K562 (cell line): ENCODE data around the gene ORAI3. TPM values are rescaled to one million over a fixed set of nuclear protein-coding genes. Genes with fewer than 3 reads are reported as not detected.
A peak's percentile ranks its signal among the peaks of the same experiment; 100 is the strongest.

Experiments used
- CHD1 ChIP-seq: fragments of 200-600 bp; sonication (generic); IDR thresholded peaks from one replicate; pipeline ENCODE4 v1.6.1; 2012; ENCODE audit warnings: mild to moderate bottlenecking, moderate library complexity, low read length, inconsistent platforms
- E2F1 ChIP-seq: sonication (generic); formaldehyde crosslinking; IDR thresholded peaks from 2 replicates; pipeline ENCODE4 v1.8.1; 2023; ENCODE audit warnings: mild to moderate bottlenecking, missing genetic modification reagents, moderate library complexity
- FIP1L1 ChIP-seq: fragments of 200-400 bp; formaldehyde crosslinking; IDR thresholded peaks from 2 replicates; pipeline ENCODE4 v1.6.1; 2018; ENCODE audit warnings: mild to moderate bottlenecking, low read depth, low read length; ENCODE audit not compliant: poor library complexity, severe bottlenecking
- FOXK2 ChIP-seq, 2 experiments: fragments of 450-650 bp; IDR thresholded peaks in 1 of 2; conservative IDR thresholded peaks in 1 of 2; 2 replicates each; pipeline ENCODE4 v1.6.1; 2016; ENCODE audit warnings: low read depth in 2 of 2, mild to moderate bottlenecking in 1 of 2
- NFE2L1 ChIP-seq: fragments of 450-650 bp; IDR thresholded peaks from 2 replicates; pipeline ENCODE4 v1.6.1; 2016; ENCODE audit warnings: missing genetic modification characterization, low read depth, mild to moderate bottlenecking, missing compliant biosample characterization, moderate library complexity, borderline replicate concordance
- RBFOX2 ChIP-seq: fragments of 200-400 bp; formaldehyde crosslinking; IDR thresholded peaks from 2 replicates; pipeline ENCODE4 v1.6.1; 2017; ENCODE audit warnings: low read depth, mild to moderate bottlenecking, low read length, moderate library complexity
- SIN3A ChIP-seq, 2 experiments: fragments of 150-350 bp in 1 of 2; IDR thresholded peaks; 2 replicates each; pipeline ENCODE4 v1.6.1; 2011 to 2016; ENCODE audit warnings: borderline replicate concordance in 2 of 2, low read depth in 2 of 2, low read length in 2 of 2, mild to moderate bottlenecking in 2 of 2, moderate library complexity in 2 of 2; ENCODE audit not compliant: control insufficient read depth in 1 of 2
- SMAD1 ChIP-seq: fragments of 150-350 bp; IDR thresholded peaks from 2 replicates; pipeline ENCODE4 v1.6.1; 2014; ENCODE audit warnings: low read length, low read depth; ENCODE audit not compliant: partially characterized antibody
- TEAD1 ChIP-seq, 2 experiments: fragments of 450-650 bp in 1 of 2; sonication (generic) in 1 of 2; formaldehyde crosslinking; IDR thresholded peaks; 2 replicates each; pipeline versions ENCODE4 v1.4.0 to v1.8.0; 2020 to 2022; ENCODE audit warnings: mild to moderate bottlenecking in 2 of 2, missing genetic modification reagents in 1 of 2
- THAP12 ChIP-seq: fragments of 250-450 bp; sonication (Bioruptor Pico); IDR thresholded peaks from 2 replicates; pipeline ENCODE4 v1.9.0; 2021; ENCODE audit warnings: mild to moderate bottlenecking, inconsistent platforms
- WHSC1 ChIP-seq: IDR thresholded peaks from one replicate; pipeline ENCODE4 v1.6.1; 2012; ENCODE audit warnings: low read length, control low read depth, inconsistent platforms
- ZNF197 ChIP-seq: fragments of 200-800 bp; sonication (Bioruptor generic); IDR thresholded peaks from 2 replicates; pipeline ENCODE4 v1.6.1; 2016; ENCODE audit warnings: low read depth, missing genetic modification characterization, missing compliant biosample characterization
- ZNF280B ChIP-seq: fragments of 250-450 bp; sonication (Bioruptor Pico); IDR thresholded peaks from 2 replicates; pipeline ENCODE4 v1.5.1; 2021; ENCODE audit warnings: mild to moderate bottlenecking
- ZNF583 ChIP-seq: fragments of 250-450 bp; sonication (Bioruptor Pico); IDR thresholded peaks from 2 replicates; pipeline ENCODE4 v1.4.0; 2020
- polyA plus RNA-seq, 8 experiments: library from polyadenylated mRNA; depleted of rRNA in 4 of 8; stranded (reverse) in 5 of 8; unstranded in 3 of 8; fragments of >200 nt; fragmentation: Nextera tagmentation in 2 of 8; fragmentation: Illumina TruSeq in 1 of 8; extraction: Ambion mirVana in 2 of 8; extraction: Trizol in 1 of 8; gene quantifications; 2 replicates each; pipeline versions ENCODE4 v1.2.1 to v1.2.3, GENCODE V29; 2011 to 2014; ENCODE audit warnings: inconsistent platforms in 1 of 8, missing spikeins in 1 of 8
- total RNA-seq, 7 experiments: library from RNA; depleted of rRNA in 6 of 7; stranded (reverse); fragments of >200 nt in 6 of 7; fragmentation: Illumina TruSeq in 2 of 7; extraction: Trizol in 2 of 7; gene quantifications; 2 replicates each; pipeline versions ENCODE4 v1.2.1 to v1.2.3, GENCODE V29; 2011 to 2021; ENCODE audit warnings: low replicate concordance in 1 of 7
- TF ChIP-seq, protein P1 (sequence below): sonication (generic); formaldehyde crosslinking; IDR thresholded peaks from 2 replicates; pipeline ENCODE4 v1.8.0; 2022; ENCODE audit warnings: mild to moderate bottlenecking, missing genetic modification reagents

The ORAI3 gene
- total and polyA plus RNA-seq, 9 of the 15 experiments (the other 6 are each of a cell fraction or from before 2014, with no cell fraction given) = 4.9 to 23.3 (median 14.1) TPM

DNA sequence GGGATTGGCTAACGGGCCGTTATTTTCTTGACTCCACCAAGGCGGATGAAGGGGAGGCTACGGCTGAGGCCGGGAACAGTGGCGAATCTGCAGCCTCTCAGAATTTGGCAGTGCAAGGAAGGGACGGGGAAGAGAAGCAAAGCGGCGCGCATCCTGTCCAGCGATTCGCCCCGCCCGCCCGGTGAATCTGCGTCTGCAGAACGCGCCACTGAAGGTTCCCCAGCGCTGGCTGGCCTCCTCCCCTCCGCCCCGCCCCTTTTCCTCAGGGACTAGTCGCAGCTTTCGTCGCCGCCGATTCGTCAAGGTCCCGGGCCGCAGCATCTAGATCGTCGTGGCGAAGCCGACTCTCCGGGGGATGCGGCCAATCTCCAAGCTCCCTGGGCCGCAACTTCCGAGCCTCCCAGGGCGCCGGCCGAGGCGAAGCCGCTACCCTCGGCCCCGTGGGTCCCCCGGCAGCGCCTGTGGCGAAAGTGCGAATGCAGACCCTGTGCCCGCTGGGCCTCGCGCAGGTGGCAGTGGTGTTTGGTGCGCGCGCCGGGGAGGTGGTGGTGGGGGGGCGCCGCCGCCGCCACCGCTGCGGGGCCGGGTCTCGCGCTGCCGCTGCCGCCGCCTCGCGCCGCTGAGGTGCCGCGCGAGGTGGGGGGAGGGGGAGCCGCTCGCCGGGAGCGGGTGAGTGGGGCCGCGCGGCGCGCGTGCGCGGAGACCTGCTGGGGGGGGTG, 8.7 kb downstream of the ORAI3 start, which contains the start of gene SETD1A (continued):
- TF ChIP-seq THAP12 = peak; percentile 48; the same call in 1 of the 2 replicates
- TF ChIP-seq FOXK2 (conservative IDR thresholded peaks at IDR 0.05 in 1 of 2, IDR thresholded peaks at IDR 0.05 in 1 of 2; ENCODE audit: low read depth in 2 of 2) = no peak
- peak; percentile 22; the same call in 1 of the 2 replicates for TF ChIP-seq ZNF583 (CRISPR knock-in tag)
- TF ChIP-seq, protein P1, sequence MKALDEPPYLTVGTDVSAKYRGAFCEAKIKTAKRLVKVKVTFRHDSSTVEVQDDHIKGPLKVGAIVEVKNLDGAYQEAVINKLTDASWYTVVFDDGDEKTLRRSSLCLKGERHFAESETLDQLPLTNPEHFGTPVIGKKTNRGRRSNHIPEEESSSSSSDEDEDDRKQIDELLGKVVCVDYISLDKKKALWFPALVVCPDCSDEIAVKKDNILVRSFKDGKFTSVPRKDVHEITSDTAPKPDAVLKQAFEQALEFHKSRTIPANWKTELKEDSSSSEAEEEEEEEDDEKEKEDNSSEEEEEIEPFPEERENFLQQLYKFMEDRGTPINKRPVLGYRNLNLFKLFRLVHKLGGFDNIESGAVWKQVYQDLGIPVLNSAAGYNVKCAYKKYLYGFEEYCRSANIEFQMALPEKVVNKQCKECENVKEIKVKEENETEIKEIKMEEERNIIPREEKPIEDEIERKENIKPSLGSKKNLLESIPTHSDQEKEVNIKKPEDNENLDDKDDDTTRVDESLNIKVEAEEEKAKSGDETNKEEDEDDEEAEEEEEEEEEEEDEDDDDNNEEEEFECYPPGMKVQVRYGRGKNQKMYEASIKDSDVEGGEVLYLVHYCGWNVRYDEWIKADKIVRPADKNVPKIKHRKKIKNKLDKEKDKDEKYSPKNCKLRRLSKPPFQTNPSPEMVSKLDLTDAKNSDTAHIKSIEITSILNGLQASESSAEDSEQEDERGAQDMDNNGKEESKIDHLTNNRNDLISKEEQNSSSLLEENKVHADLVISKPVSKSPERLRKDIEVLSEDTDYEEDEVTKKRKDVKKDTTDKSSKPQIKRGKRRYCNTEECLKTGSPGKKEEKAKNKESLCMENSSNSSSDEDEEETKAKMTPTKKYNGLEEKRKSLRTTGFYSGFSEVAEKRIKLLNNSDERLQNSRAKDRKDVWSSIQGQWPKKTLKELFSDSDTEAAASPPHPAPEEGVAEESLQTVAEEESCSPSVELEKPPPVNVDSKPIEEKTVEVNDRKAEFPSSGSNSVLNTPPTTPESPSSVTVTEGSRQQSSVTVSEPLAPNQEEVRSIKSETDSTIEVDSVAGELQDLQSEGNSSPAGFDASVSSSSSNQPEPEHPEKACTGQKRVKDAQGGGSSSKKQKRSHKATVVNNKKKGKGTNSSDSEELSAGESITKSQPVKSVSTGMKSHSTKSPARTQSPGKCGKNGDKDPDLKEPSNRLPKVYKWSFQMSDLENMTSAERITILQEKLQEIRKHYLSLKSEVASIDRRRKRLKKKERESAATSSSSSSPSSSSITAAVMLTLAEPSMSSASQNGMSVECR = peak; percentile 94
- TF ChIP-seq ZNF197 = no peak
- no peak for TF ChIP-seq CHD1
- peak; percentile 86 for TF ChIP-seq RBFOX2
- no peak for TF ChIP-seq NFE2L1
- peak in 1 of 2 experiments; percentile 77; a peak in 2 of 4 replicates for TF ChIP-seq SIN3A (IDR thresholded peaks at IDR 0.05; ENCODE audit: borderline replicate concordance in 2 of 2, control insufficient read depth in 1 of 2, low read depth in 2 of 2, low read length in 2 of 2)
- TF ChIP-seq TEAD1 (CRISPR knock-in tag; IDR thresholded peaks at IDR 0.05) = peak in 1 of 2 experiments; percentile 92; a peak in 2 of 4 replicates
- TF ChIP-seq ZNF280B (CRISPR knock-in tag) = no peak
- TF ChIP-seq E2F1 (CRISPR knock-in tag) = peak; percentile 54; the same call in 1 of the 2 replicates
- no peak for TF ChIP-seq WHSC1
- peak; percentile 53 for TF ChIP-seq SMAD1
- peak; percentile 80 for TF ChIP-seq FIP1L1
